HepG2 (cell line): ENCODE results near the gene TOMM7. TPM values are rescaled to one million over a fixed set of nuclear protein-coding genes. Genes with fewer than 3 reads are reported as not detected.

ENCODE experiments used
- ATAC-seq: fragments of 200-7000 bp; cut with Tn5 transposase; 3 replicates; pipeline ENCODE4 v1.9.1; 2020; ENCODE audit warnings: mild to moderate bottlenecking, moderate library complexity
- BruUV-seq: library from RNA; stranded (reverse); fragments of 400-500 nt; replicated peaks from 2 replicates; lab custom pipeline; 2021; lab: Mats Ljungman, UMichigan
- CTCF ChIA-PET: fragments of 300-600 bp; formaldehyde crosslinking; extraction: SDS; loops from one replicate; lab custom pipeline; 2021; ENCODE audit warnings: low total read pairs, inconsistent platforms, low intra/inter-chr PET ratio; lab: Yijun Ruan, JAX
- POLR2A ChIA-PET: fragments of 350-600 bp; sonication (Branson Sonifier 250); formaldehyde crosslinking; loops from one replicate; lab custom pipeline; 2020; ENCODE audit warnings: antibody characterized with exemption, inconsistent platforms; lab: Yijun Ruan, JAX
- DNase-seq: peaks from one replicate; pipeline ENCODE4 v3.0.0-alpha.2; 2015; ENCODE audit warnings: low spot score
- FAIRE-seq: peaks from 3 replicates; lab custom pipeline; 2011; peaks lifted over from hg19 to GRCh38; lab: Jason Lieb, UNC
- H2AFZ ChIP-seq: one replicate; pipeline ENCODE4 v1.6.1; 2011; ENCODE audit warnings: low read length, inconsistent platforms
- H3K27ac ChIP-seq: fragments of 300-600 bp; 3 replicates; pipeline ENCODE4 v1.8.0; 2011; ENCODE audit warnings: mixed run types, mild to moderate bottlenecking, mixed read lengths, low read length, inconsistent platforms; ENCODE audit not compliant: insufficient read depth; ENCODE audit errors: extremely low read length
- H3K27me3 ChIP-seq, 2 experiments: fragments of 200-600 bp in 1 of 2; 2 replicates in 1 of 2; 3 replicates in 1 of 2; pipeline versions ENCODE4 v1.6.0 to v1.8.0; 2011; ENCODE audit warnings: low read length in 2 of 2, mild to moderate bottlenecking in 2 of 2, moderate library complexity in 2 of 2, inconsistent platforms in 1 of 2; ENCODE audit not compliant: insufficient read depth in 2 of 2, control insufficient read depth in 1 of 2
- H3K36me3 ChIP-seq, 2 experiments: fragments of 200-600 bp in 1 of 2; replicated peaks in 1 of 2; 2 replicates in 1 of 2; 3 replicates in 1 of 2; pipeline versions ENCODE4 v1.5.1 to v1.8.0; 2011; ENCODE audit warnings: low read length in 2 of 2, inconsistent platforms in 1 of 2; ENCODE audit not compliant: insufficient read depth in 2 of 2, control insufficient read depth in 1 of 2
- H3K4me1 ChIP-seq: 2 replicates; pipeline ENCODE4 v1.5.1; 2012; ENCODE audit warnings: low read length, inconsistent platforms; ENCODE audit not compliant: insufficient read depth
- H3K4me2 ChIP-seq: 2 replicates; pipeline ENCODE4 v1.6.0; 2011; ENCODE audit warnings: low read depth, low read length, inconsistent platforms
- H3K4me3 ChIP-seq, 3 experiments: fragments of 200-600 bp in 1 of 3; sonication (generic), shearing (Covaris generic) in 1 of 3; replicated peaks in 1 of 3; 2 replicates each; pipeline ENCODE4 v1.5.1; 2011 to 2016; ENCODE audit warnings: low read length in 3 of 3, inconsistent platforms in 2 of 3, low read depth in 2 of 3, mild to moderate bottlenecking in 2 of 3, control low read depth in 1 of 3, mixed read lengths in 1 of 3; ENCODE audit not compliant: insufficient read depth in 1 of 3
- H3K79me2 ChIP-seq: one replicate; pipeline ENCODE4 v1.6.1; 2011; ENCODE audit warnings: low read length, inconsistent platforms; ENCODE audit not compliant: insufficient read depth
- H3K9ac ChIP-seq: 2 replicates; pipeline ENCODE4 v1.6.0; 2011; ENCODE audit warnings: mild to moderate bottlenecking, low read depth, low read length, inconsistent platforms; ENCODE audit not compliant: insufficient read depth
- H3K9me3 ChIP-seq: 2 replicates; pipeline ENCODE4 v1.5.1; 2012; ENCODE audit warnings: mild to moderate bottlenecking, low read length
- H4K20me1 ChIP-seq: 2 replicates; pipeline ENCODE4 v1.6.0; 2011; ENCODE audit warnings: inconsistent platforms, mild to moderate bottlenecking, low read length, moderate library complexity; ENCODE audit not compliant: insufficient read depth
- FOXJ3 ChIP-seq: sonication (generic); formaldehyde crosslinking; IDR thresholded peaks from 2 replicates; pipeline ENCODE4 v1.4.0; 2020; ENCODE audit warnings: missing genetic modification reagents, mild to moderate bottlenecking, borderline replicate concordance
- FOXP1 ChIP-seq, 2 experiments: fragments of 450-650 bp in 1 of 2; IDR thresholded peaks; 2 replicates each; pipeline ENCODE4 v1.6.1; 2017 to 2018; ENCODE audit warnings: antibody characterized with exemption in 1 of 2
- ISL2 ChIP-seq: sonication (generic); formaldehyde crosslinking; IDR thresholded peaks from 2 replicates; pipeline ENCODE4 v1.5.0; 2020; ENCODE audit warnings: missing genetic modification reagents
- ZFP82 ChIP-seq: sonication (generic); formaldehyde crosslinking; IDR thresholded peaks from 2 replicates; pipeline ENCODE4 v1.5.1; 2020; ENCODE audit warnings: mild to moderate bottlenecking, missing genetic modification reagents, borderline replicate concordance
- ZNF335 ChIP-seq: sonication (generic); formaldehyde crosslinking; IDR thresholded peaks from 2 replicates; pipeline ENCODE4 v1.4.0; 2020; ENCODE audit warnings: missing genetic modification reagents
- WGBS: methylation state at CpG from one replicate; pipeline ENCODE4 v1.1.6; 2017; ENCODE audit warnings: low lambda C conversion rate; 5-methylcytosine and 5-hydroxymethylcytosine counted together
- in situ Hi-C: cut with HindIII; loops from 2 replicates; pipeline ENCODE4 v1.10.0; 2017; ENCODE audit warnings: low pct_unique_long_range_greater_than_20kb; ENCODE audit not compliant: extremely low pct_ligation_motif_present
- intact Hi-C: fragments of 100-400 bp; cut with micrococcal nuclease; formaldehyde crosslinking; loops from one replicate; pipeline ENCODE4 v1.10.0; 2022; ENCODE audit not compliant: unreplicated experiment
- polyA plus RNA-seq, 8 experiments: library from polyadenylated mRNA; depleted of rRNA in 3 of 8; stranded (reverse) in 7 of 8; unstranded in 1 of 8; fragments of >200 nt; fragmentation: Illumina TruSeq in 4 of 8; extraction: Trizol in 4 of 8; gene quantifications; 2 replicates each; pipeline versions ENCODE4 v1.2.1 to v1.2.3, GENCODE V29; 2011 to 2016; ENCODE audit warnings: low read depth in 4 of 8, missing spikeins in 1 of 8, mixed read lengths in 1 of 8; ENCODE audit not compliant: insufficient read depth in 1 of 8
- total RNA-seq, 5 experiments: library from RNA; depleted of rRNA; stranded (reverse); fragments of >200 nt; fragmentation: Illumina TruSeq; extraction: Trizol; gene quantifications; 2 replicates each; pipeline ENCODE4 v1.2.3, GENCODE V29; 2016; ENCODE audit warnings: low read depth in 1 of 5
- TF ChIP-seq, protein P1 (sequence below): sonication (generic); formaldehyde crosslinking; conservative IDR thresholded peaks from 2 replicates; pipeline ENCODE4 v1.5.0; 2020; ENCODE audit warnings: missing genetic modification reagents
- TF ChIP-seq, protein P2 (sequence below): sonication (generic); formaldehyde crosslinking; IDR thresholded peaks from 2 replicates; pipeline ENCODE4 v1.4.0; 2020; ENCODE audit warnings: mild to moderate bottlenecking, missing genetic modification reagents

Gene TOMM7
- total and polyA plus RNA-seq, 2 of the 13 experiments (the other 11 are each of a cell fraction or from before 2014, with no cell fraction given) = 251 to 369 TPM

DNA sequence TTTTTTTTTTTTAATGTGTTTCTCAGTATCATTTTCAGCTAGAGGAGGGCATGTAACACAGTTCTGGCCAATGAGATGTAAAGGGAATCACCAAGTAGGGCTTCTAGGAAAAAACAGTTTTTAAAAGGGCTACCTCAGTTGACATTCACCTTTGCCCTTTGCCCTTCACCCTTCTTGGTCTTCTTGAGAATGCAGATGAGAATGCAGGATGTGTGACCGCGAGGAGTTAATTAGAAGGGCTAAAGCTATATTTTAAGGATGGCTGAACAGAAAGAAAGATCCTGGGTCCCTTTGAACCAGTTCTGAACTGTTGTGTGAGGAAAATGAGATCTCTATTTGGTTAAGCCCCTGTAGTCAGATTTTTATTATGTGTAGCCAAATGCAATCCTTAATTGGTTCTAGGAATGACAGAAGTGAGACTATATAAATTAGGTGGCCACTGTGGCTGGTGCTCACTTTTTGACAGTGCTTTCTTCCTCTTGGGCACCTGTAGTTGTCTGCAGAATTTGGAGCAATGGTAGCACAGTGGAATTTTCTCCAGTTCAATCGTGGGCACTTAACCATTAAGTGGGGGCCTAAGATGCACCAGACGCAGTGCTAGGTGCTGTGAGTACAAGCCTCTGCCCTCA lies 21.1 kb upstream of the TOMM7 start:
- H3K4me3 ChIP-seq = no peak overlapping the region
- FAIRE-seq (no peak), DNase-seq (no peak), ATAC-seq (no peak)
- TF ChIP-seq ISL2 (CRISPR knock-in tag) (no peak), FOXJ3 (CRISPR knock-in tag) (no peak), FOXP1 (IDR thresholded peaks at IDR 0.05) (no peak), FOXP1 (CRISPR knock-in tag; IDR thresholded peaks at IDR 0.05) (no peak), ZFP82 (no peak), ZNF335 (CRISPR knock-in tag) (no peak)
- TF ChIP-seq, protein P1, sequence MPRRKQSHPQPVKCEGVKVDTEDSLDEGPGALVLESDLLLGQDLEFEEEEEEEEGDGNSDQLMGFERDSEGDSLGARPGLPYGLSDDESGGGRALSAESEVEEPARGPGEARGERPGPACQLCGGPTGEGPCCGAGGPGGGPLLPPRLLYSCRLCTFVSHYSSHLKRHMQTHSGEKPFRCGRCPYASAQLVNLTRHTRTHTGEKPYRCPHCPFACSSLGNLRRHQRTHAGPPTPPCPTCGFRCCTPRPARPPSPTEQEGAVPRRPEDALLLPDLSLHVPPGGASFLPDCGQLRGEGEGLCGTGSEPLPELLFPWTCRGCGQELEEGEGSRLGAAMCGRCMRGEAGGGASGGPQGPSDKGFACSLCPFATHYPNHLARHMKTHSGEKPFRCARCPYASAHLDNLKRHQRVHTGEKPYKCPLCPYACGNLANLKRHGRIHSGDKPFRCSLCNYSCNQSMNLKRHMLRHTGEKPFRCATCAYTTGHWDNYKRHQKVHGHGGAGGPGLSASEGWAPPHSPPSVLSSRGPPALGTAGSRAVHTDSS (CRISPR knock-in tag) = no peak
- TF ChIP-seq, protein P2, sequence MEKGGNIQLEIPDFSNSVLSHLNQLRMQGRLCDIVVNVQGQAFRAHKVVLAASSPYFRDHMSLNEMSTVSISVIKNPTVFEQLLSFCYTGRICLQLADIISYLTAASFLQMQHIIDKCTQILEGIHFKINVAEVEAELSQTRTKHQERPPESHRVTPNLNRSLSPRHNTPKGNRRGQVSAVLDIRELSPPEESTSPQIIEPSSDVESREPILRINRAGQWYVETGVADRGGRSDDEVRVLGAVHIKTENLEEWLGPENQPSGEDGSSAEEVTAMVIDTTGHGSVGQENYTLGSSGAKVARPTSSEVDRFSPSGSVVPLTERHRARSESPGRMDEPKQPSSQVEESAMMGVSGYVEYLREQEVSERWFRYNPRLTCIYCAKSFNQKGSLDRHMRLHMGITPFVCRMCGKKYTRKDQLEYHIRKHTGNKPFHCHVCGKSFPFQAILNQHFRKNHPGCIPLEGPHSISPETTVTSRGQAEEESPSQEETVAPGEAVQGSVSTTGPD = no peak
- POLR2A ChIA-PET = no interaction called here
- H2AFZ ChIP-seq = no peak overlapping the region
- H3K4me2 ChIP-seq = no peak overlapping the region
- WGBS = 15% methylated on average over 4 of the region's 4 CpGs
- H3K4me1 ChIP-seq = no peaks in the 10 kb centered on the region
- no peak overlapping the region for H3K27ac ChIP-seq
- no peaks in the 10 kb centered on the region for H3K79me2 ChIP-seq
- no peaks in the 10 kb centered on the region for H3K9me3 ChIP-seq
- no peaks in the 10 kb centered on the region for H3K36me3 ChIP-seq
- in situ Hi-C loops (no loop called here), intact Hi-C loops (no loop called here)
- no TSS peak for BruUV-seq
- peaks cover 1 to 11% of the 10 kb centered on the region in 2 experiments; a peak in 4 of 5 replicates for H3K27me3 ChIP-seq
- no peaks in the 10 kb centered on the region for H4K20me1 ChIP-seq
- H3K9ac ChIP-seq = no peak overlapping the region
- CTCF ChIA-PET = no interaction called here
